Measurements from ENCODE around the gene C1orf87. TPM values are rescaled to one million over a fixed set of nuclear protein-coding genes. Genes with fewer than 3 reads are reported as not detected.

Gene C1orf87, protein sequence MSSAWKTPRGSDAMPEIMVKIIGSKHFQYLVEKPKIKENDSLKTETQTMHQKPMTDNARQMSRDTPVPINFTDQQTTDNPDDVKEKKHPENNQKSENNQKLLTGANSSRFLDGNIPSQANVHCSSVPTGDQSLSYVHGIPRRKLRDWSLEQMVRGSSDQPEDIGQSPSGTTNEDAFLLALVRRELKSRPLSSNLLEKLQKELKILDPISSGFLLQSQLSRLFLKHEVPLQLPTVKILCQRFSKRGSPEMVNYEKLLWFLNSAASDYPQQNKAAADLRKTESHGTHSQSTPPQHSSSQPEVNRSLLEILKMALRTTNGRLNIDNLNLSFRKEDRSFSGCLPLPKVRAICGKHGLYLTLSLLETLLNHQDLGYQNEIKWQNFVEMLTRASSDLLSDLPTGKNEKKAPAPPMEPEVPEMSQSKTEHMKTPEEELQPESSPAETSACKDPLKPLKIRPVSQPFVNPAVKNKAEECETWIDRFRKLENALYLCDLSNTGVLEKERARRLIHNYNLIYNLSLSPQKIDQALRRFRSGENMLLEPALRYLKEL
- total RNA-seq (2014; rRNA removed): not detected in 2 replicates
- not detected for polyA plus RNA-seq (2012)

DNA sequence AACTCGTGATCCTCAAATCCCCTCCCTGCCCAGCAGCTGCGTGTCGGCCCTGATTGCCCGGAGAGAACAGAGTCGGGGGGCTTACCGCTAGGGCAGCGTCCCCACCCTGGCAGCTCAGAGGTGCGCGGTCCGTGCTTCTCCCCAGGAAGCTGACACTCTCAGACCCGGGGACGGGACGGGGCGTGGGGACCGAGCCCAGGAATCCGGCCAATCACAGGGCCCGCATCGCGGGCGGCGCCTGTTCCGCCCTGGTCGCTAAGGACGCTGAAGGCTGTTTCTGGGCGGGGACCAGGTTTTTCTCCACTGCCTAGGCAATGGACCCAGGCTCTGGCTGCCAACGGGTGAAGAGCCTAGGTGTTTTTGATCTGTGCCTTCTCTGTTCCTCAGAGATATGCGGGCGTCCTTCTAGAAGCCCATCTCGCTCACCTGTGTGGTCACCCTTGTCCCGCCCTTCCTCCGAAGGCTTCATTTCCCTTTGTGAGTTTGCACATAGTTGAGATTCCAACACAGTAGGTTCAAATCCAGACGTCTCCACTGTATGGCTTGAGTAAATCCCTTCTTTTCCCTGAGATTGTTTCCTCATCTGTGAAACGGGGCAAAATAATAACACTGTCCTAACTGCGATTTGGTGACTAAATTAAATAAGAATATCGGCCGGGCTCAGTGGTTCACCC lies at the start of gene C1orf87:
Gene C1orf87 (minus strand): TSS at position 166 of the 674 bp plus-strand sequence. CDS start 1,127 bp downstream, outside the sequence.
- DNase-seq (ENCODE audit: low read depth): no peak

DNA sequence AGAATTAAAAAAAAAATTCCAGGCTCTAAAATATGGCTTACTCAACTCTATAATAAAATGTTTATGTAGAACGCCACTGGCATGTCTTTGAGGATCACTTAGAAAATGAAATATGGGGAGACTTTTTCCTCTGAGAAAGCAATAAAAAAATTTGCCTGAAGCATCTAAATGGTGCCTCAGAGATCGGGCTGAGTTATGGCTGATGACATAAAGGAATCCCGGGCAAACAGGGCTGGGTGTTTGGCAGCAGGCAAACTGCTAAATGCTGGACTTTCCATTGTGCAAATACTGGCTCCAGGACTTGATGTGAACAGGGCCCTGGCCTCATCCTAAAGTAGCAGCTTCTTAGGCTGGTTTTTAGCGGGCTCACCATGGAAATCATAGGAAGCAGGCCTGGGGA lies 44.5 kb upstream of the C1orf87 start:
- no peak for DNase-seq (ENCODE audit: low read depth)

DNA sequence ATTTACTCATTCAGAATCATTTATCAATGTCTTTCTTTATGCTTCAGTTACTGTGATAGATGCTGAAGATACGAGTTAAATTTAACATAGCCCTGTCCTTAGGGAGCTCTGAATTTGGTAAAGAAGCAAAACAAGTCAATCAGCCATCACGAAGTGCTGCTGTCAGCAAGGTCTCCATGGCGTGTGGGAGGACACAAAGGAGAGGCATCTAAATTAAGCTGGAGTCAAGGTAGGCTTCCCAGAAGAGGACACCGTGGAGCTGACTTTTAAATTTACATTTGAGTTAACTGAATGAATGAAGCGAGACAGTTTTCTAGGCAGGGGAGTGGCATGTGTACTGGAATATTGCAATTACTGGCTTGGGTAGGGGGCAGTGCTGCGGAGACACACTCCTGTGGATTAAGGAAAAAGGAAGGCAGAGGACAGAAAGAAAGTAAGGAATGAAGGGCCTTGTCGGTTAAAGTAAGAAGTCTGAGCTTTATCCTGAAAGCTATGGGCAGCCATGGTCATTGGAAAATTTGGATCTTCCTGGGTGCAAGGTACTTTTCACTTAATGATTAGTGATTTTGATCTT lies 41.3 kb upstream of the C1orf87 start:
- no peak for DNase-seq (ENCODE audit: low read depth)

DNA sequence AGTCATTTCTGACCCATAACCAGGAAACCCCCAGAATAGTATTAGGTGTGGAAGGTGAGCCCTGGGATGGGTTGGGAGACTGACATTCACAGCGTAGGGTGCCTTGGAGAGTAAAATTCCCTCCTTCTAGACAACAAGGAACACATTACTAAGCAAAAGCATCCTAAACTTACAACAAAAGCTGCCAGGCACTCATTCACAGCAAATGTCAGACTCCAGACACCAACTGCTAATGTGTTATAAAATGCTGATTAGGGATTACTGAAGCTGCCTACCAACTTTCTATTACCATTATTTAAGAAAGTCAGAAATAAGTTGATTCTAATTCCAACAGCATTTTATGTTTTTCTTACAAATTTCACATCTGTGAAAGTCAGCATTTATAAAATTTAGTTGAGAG lies 40.0 kb upstream of the C1orf87 start:
- no peak for DNase-seq (ENCODE audit: low read depth)

DNA sequence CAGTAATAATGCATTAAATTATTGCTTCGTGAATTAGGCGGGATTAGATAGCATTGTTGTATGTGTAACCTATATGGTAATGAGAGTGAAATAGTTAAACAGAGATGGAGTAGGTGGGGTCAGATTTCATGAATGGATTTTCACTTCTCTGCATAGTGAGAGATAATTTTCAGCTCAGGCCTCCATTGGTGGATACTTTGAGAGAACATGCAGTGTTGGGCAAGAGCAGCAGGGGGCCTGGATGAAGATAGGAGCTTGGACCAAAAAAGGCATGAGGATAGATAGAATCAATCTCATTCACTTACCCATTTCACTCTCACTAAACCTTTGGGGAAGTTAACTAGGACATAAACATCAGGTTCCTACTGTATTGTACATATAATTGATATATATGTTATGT lies 39.5 kb upstream of the C1orf87 start:
- DNase-seq (ENCODE audit: low read depth): no peak

DNA sequence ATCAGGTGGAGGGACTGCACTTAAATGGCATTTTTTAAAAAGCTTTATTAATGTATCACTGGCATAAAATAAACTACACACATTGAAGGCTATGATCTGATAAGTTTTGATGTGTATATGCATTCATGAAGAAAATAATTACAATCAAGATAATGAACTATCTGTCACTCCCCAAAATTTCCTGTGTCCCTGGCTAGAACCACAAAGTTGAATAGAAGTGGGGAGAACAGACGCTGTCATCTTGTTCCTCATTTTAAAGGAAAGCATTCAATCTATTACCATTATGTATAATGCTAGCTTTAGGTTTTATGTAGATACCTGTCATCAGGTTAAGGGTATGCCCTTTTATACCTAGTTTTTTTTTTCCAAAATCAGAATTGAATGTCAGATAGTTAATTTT lies 38.1 kb upstream of the C1orf87 start:
- no peak for DNase-seq (ENCODE audit: low read depth)

DNA sequence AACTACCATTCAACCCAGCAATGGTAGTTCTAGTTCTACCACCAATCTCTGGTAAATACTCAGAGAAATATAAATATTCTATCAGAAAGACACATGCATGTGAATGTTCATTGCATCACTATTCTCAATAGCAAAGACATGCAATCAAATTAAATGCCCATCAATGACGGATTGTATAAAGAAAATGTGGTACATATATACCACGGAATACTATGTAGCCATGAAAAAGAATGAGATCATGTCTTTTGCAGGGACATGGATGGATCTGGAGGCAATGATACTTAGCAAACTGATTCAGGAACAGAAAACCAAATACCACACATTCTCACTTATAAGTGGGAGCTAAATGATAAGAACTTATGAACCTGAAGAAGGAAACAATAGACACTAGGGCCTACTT lies 37.5 kb upstream of the C1orf87 start:
- no peak for DNase-seq (ENCODE audit: low read depth)

DNA sequence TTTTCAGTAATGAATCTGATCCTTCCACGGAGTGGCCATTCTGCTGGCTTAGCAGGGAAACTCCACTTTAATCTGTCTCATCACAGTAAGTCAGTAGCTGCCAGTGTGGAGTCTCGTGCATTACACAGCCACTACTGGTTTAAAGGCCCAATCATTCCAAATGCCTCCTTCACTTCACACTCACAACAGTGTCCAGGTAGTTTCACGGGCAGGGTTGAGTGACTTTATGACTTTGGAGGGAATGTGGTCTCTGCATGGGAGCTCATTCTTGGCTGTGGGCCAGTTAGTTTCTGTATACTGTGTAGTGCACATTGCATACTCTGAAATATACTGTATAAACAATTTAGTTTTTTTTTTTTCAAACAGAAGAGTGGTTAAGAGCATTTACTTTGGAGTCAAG lies 34.6 kb upstream of the C1orf87 start:
- DNase-seq (ENCODE audit: low read depth): no peak

DNA sequence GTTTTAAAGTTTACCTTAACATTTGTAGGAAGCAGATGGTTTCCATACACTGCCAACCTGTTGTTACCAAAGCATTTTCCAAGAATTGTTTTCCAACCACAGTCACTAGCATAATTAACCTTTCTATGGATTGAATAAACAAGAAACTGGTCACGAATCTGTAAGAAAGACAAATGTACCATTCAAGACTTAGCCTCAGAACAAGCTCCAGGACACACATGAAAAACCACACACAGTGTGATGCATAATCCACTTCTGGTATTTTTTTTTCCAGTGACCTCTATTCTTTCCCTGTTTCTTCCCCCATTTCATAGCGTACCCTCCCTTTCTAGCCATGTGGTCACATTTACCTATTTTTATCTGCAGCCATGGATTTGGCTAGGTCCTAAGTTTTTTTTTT lies 29.6 kb upstream of the C1orf87 start:
- no peak for DNase-seq (ENCODE audit: low read depth)

DNA sequence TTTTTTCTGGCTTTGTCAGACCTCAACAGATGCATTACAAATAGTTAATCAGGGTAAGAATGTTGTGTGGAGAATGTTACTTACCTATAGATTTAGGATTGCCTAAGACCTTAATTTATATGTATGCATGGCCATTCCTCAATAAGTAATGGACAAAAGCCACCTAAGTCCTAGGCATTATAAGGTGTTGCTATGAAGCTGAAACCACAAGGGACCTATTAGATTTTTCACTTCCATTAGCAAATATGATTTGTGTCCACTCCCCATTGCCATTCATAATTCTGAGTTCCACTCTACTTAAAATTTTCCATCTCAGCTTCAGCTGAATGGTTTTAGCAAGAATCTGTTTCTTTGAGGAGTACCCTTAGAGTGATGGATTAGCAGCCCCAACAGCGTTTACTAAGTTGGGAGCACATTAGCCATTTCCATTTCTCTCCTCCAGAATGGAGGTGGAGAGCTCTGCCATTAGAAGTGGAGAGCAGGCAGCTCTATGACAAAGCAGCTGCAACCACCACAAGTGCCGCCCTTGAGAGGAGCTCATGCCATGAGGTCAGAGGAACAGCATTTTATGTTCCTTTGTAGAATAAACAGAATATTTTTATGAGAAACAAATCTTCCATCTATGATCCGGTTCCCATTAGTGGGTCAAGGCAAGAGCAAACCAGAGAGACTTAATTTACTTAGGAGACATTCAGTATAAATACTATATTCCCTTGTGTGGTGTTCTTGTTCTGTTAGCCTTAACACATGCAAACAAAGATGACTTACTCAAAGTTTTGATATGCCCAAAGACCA lies 28.9 kb upstream of the C1orf87 start:
- peak; percentile 8 for DNase-seq (ENCODE audit: low read depth)

DNA sequence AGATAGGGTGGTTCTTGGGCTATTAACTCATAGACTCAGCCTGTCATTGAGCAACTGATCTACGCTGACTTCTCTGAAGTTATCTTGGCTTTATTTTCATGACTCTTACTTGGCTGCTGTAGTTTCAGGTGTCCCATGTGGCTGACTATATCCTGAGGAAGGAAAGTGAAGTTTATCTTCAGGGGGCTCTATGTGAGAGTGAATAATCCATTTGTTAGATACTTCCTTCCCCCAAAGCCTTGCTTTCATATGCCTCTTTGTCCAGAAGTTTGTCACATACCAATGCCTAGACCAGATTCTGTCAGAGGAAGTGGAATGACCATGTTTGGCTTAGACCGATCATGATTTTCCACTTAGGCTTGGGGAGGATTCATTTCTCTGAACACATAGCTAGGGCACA lies 27.9 kb upstream of the C1orf87 start:
- DNase-seq (ENCODE audit: low read depth): no peak

DNA sequence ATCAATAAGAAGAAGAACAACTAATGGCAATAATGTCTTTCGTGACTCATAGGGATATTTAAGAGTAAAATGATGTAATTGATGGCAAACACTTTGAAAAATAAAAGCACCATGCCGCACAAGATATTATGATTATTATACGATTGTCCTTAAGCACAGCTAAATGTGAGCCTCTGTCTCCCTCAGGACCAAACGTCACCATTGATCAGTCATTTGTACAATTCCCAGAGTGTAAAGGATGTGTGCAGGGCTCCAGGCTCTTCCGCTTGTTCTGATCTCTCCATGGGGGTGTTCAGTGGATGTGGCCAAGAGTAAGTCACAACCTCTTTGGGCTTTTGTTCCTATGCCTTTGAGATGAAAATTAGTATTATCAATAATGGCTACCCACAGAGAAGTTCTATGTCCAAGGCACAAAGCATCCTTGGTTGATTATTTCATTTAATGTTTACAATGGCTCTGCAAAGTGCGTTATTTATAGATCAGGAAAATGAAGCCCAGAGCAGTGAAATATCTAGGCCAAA lies 17.7 kb upstream of the C1orf87 start:
- DNase-seq (ENCODE audit: low read depth): no peak

DNA sequence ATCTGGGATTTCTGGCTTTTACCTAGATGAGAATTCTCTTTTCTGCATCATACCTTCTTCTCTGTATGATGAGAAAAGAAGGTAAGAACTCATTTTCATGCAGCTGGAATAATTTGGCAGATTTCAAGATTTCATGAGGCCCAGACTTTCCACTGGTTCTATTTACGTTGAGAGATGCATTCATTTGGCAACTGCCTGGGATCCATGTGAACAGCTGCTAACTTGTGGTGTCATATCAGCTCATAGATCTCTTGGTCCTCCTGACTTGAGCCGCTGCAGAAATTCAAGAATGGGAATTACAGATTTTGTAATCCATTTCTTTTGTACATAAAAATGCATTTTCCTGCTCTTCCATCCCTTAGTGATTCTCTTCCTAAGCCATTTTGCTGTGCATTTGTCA lies 17.1 kb upstream of the C1orf87 start:
- no peak for DNase-seq (ENCODE audit: low read depth)

DNA sequence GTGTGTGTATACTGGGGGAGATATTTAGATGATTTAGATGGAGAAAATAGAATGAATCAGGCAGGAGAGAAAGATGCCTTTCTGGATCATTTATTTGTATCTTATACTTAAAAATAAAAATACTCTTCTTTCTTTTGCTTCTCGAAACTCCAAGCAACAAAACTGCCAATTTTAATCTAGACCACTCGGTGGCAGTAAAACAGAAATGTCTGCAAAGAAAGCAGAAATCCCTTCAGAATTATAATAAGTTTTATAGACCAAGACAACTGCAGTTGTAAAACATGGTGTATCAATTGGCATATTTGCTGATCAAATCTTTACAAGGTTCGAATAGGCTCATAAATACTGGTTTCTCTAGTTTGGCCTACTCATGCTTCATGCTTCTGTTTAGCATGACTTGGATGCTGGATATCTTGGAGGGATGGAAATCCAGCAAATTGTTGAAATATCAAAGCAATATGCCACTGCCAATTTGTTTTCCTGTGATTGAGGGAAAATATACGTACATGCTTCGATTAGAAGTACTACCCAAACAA lies 15.1 kb upstream of the C1orf87 start:
- no peak for DNase-seq (ENCODE audit: low read depth)

DNA sequence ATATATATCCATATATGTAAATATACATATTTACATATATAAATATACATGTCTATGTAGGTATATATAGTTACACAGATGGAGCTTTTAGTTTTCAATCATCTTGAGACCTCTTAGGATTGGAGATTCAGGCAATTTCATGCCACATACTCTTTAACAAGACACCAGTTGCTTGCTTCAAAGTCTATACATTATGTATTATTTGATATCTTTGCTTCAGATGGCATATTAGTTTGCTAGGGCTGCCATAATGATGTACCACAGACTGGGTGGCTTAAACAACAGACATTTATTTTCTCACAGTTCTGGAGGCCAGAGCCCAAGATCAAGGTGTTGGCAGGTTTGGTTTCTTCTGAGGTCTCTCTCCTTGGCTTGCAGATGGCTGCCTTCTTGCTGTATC lies 14.1 kb upstream of the C1orf87 start:
- DNase-seq (ENCODE audit: low read depth): no peak

DNA sequence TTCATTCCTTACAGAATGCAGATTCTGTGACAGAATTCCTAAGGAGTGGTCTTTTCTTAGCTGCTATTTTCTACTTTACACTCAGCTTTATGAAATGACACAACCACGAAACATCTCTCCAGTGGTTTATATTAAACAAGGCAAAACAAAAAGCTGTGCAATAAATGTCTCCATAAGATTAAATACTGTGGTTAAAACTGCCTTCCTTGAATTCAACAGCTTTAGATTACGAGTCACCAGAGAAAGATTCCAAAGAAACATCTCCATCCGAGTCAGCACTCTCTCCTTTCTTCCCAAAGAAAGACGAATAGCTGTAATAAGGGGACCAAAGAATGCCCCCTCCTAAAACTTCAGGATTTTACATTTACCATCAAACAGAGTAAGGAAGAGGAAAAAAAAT lies 4.6 kb upstream of the C1orf87 start:
- DNase-seq (ENCODE audit: low read depth): peak; percentile 2

DNA sequence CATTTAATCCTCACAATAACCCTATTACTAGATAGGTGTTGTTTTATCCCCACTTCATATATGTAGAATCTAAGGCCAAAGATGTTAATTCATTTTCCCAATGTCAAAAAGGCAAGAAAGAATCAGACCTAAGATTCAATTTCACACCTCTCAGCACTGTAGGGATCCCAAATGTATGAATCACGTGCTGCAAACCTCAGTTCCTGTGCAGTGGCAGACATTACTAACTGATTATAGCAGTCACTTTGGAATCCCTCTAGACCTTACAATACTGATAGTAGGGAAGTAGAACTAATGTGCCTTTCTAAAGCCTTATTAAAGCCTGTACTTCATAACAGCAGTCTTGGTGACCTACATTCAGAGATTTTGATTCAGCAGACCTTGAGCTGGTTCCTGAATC lies 2.3 kb downstream of the C1orf87 start:
- DNase-seq (ENCODE audit: low read depth): peak; percentile 4

DNA sequence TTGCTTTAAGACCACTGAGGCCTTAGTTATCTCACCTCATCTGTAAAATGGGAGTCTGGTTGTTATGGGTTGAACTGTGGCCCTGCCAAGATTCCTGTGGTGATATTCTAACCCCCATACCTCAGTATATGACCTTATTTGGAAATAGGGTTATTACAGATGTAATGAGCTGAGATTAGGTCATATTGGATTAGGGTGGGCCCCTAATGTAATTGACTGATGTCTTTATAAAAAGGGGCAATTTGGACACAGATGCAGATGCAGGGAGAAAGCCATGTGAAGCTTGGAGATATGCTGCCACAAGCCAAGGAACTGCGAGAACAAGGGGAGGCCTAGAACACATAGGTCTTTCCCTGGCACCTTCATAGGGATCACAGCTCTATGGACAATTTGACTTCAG lies 3.9 kb downstream of the C1orf87 start:
- no peak for DNase-seq (ENCODE audit: low read depth)

DNA sequence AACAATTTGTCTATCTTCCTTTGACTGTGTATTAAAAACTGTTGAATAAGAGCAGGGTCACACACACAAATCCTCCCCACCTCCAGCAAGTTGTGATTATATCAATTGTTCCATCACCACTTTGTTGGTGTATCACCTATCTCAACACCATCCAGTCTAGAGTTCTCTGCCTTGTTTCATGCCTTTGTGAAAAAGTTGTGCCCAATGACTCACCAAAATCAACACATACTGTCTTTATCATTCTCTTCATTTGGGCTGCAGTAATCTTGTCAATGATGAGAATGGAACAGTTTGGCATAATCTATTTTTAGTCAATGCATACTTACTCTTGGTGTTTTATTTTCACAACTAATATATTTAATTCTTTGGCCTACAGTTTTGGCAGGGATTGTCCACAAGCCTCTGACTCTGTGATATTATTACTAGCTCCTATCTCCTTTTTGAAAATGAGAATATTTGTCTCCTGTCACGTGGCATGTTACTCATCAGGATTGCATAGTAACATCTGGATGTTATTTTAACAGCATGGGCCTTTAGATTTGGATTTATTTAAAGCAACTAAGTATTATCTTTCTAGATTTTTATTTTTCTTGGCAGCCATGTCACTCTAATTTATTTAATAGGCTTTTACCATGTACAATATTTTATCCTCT lies 5.1 kb downstream of the C1orf87 start:
- DNase-seq (ENCODE audit: low read depth): peak; percentile 32

DNA sequence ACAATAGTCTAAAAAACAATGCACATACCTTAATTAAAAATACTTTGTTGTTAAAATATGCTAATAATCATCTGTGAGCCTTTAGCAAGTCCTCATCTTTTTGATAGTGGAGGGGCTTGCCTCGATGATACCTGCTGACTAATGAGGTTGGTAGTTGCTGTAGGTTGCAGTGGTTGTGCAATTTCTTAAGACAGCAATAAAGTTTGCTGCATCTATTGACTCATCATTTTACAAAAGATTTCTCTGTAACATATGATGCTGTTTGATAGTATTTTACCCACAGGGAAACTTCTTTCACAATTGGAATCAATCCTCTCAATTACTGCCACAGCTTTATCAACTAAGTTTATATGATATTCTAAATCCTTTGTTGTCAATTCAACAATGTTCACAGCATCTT lies 7.6 kb downstream of the C1orf87 start:
- peak; percentile 13 for DNase-seq (ENCODE audit: low read depth)

DNA sequence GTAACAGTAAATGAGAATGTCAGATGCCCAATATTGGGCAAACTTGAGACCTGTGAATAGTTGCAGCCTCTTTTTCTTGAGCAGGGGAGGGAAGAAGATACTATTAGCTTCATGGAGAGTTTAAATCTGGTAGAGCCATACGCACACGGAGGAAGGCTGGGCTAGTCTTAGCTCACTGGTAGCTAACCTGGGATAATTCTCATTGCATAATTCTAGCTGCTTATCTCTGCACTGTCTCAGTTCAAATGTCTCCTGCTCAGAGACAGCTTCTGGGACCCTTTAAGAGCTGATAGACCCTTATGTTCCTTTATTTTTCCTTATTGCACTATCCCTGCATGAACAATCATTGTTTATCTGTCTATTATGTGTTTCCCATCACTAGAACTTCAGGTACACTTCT lies 8.4 kb downstream of the C1orf87 start:
- no peak for DNase-seq (ENCODE audit: low read depth)

Measured in LHCN-M2 (cell line).